SK-N-MC (cell line): ENCODE measurements around the gene RASA3.
A peak's percentile ranks its signal among the peaks of the same experiment; 100 is the strongest.
"Not testable (repeated sequence)": the region's sequence is repeated elsewhere in the genome, so short reads cannot be mapped to it uniquely, and the experiment has no call there.

Source experiments
- DNase-seq: peaks from one replicate; pipeline ENCODE4 v3.0.0-alpha.2; 2011; ENCODE audit warnings: low read depth, low spot score
- H3K27ac ChIP-seq: fragments of 200-600 bp; sonication (generic); 2 replicates; pipeline ENCODE4 v1.5.1; 2016; ENCODE audit warnings: mixed run types
- H3K36me3 ChIP-seq: fragments of 200-600 bp; sonication (generic); 2 replicates; pipeline ENCODE4 v1.6.1; 2017; ENCODE audit warnings: antibody characterized with exemption, low read length, mixed read lengths; ENCODE audit not compliant: insufficient read depth
- H3K4me3 ChIP-seq: fragments of 200-600 bp; sonication (generic); 2 replicates; pipeline ENCODE4 v1.5.1; 2016
- H3K9ac ChIP-seq: fragments of 200-600 bp; sonication (generic); 2 replicates; pipeline ENCODE4 v1.8.0; 2017; ENCODE audit warnings: mixed run types, mixed read lengths; ENCODE audit not compliant: insufficient read length
- H3K9me3 ChIP-seq: fragments of 200-600 bp; sonication (generic); 2 replicates; pipeline ENCODE4 v1.6.1; 2017; ENCODE audit warnings: low read depth, mild to moderate bottlenecking, antibody characterized with exemption, low read length, moderate library complexity, mixed read lengths
- EZH2 ChIP-seq: fragments of 200-600 bp; sonication (generic); IDR thresholded peaks from one replicate; pipeline ENCODE4 v1.6.1; 2017; ENCODE audit warnings: antibody characterized with exemption
- FOXP2 ChIP-seq: optimal IDR thresholded peaks from 2 replicates; pipeline ENCODE3; 2011; ENCODE audit warnings: mild to moderate bottlenecking, moderate library complexity; ENCODE audit not compliant: insufficient read depth; ENCODE audit errors: extremely low read length, control extremely low read depth
- POLR2AphosphoS5 ChIP-seq: IDR thresholded peaks from 2 replicates; pipeline ENCODE4 v1.6.1; 2012; ENCODE audit warnings: mild to moderate bottlenecking, low read depth, low read length, borderline replicate concordance

Gene RASA3

DNA sequence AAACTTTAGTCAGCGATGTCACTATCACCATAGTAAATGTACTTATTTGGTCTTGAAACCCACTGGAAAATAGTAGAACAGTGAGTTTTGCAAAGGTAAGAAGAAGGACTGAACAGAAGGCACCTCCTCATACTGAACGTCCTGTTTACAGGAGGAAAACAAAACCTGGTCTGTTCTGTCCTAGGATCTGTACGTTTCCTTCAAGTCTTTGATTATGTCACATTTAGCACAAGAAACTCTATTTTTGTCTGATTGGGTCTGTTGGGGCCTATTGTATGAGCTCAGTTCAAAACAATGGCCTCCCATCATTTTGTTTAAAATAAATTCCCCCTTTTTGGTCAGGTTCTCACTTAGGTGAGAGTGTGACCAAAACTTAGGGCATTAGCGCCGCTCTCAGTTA is 35.5 kb upstream of the RASA3 start:
- no peak overlapping the region for H3K9ac ChIP-seq
- no peak overlapping the region for H3K27ac ChIP-seq
- H3K4me3 ChIP-seq, result no peak overlapping the region
- H3K36me3 ChIP-seq, result no peaks in the 10 kb centered on the region
- TF ChIP-seq POLR2AphosphoS5, result no peak
- no peak for DNase-seq
- H3K9me3 ChIP-seq, result no peaks in the 10 kb centered on the region

DNA sequence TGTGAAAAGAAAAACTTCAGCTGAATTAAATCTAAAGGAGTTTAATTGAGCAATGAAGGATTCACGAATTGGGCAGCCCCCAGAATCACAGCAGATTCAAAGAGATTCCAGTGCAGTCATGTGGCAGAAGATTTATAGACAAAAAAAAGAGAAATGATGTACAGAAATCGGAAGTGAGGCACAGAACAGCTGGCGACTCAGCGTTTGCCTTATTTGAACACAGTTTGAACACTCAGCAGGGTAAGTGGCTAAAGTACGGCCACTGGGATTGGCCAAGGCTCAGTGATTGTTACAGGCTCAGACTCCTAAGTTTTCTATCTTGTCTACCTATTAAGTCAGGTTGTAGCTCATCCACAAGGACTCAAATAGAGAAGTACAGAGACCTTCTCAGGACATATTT is 35.0 kb upstream of the RASA3 start:
- Histone ChIP-seq H3K9me3 (no peaks in the 10 kb centered on the region), H3K27ac (no peak overlapping the region), H3K9ac (no peak overlapping the region), H3K36me3 (no peaks in the 10 kb centered on the region), H3K4me3 (no peak overlapping the region)
- DNase-seq, result no peak
- TF ChIP-seq FOXP2 (no peak), POLR2AphosphoS5 (no peak), EZH2 (no peak)

DNA sequence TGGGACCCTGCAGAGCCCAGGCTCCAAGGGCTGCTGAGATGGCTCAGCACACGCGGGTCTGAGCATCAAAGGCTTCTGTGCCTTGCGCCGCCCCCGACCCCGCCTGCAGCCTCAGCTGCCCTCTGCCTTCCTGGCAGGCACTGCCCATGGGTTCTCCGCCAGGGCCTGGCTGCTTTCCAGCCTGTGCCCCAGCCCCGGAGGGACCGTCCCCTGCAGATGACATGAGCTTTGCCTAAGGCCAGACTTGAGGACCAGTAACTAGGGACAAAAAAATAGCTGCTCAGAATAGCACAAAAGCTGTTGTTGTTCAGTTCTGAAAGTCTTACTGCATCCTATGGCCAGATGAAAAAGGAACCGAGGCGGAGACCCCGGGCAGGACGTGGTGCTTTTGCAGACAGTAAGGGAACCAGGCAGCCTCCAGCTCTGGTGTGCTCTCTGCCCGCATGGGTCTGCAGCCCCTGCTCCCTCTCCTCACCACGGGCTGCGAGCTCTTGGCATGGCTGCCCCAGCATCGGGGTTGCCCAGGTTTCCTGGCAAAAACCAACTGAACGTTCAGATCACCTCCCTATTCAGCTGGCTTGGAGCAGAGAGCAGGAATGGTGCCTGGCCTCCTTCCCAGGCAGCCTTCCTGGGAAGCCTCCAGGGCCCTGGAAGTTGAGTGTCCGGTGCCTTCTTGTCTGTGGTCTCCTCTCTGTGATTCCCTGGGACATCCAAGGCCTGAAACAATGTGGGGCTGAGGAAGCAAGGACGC is 34.1 kb upstream of the RASA3 start:
- TF ChIP-seq FOXP2 (no peak), POLR2AphosphoS5 (no peak), EZH2 (no peak)
- Histone ChIP-seq H3K9me3 (no peaks in the 10 kb centered on the region), H3K9ac (no peak overlapping the region), H3K36me3 (no peaks in the 10 kb centered on the region), H3K4me3 (no peak overlapping the region), H3K27ac (no peak overlapping the region)
- DNase-seq, result no peak

DNA sequence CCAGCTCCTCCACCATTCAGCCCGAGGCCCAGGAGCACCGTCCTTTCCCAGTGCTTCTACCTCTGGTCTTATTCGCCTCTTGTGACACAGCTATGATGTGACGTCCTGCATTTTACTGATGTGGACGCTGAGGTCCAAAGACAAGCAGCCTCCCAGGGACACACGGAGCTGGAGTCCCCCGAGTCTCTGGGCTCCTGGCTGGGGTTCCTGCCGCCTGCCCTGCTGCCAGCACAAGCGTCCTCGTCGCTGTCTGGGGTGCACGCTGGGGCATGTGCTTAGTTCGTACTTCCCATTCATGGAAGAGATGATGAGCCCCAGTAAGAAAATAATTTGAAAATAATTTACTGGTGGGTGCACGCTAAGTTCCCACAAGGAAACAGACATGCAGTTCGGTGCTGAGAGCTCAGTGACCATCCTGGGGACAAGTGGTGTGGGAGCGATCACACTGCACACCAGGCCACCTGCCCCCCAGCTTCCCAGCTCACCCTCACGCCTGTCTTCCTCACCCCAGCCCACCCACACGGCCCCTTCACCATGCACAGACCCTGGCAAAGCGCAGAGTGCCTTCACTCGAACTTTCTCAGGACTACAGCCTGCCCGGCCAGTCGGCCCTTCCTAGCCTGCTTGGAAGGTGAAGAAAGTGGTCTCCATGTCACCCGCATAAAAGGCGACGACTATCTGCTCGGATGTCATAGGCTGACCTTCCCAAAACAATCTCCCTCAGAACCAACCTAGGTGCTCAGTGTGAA is 32.4 kb upstream of the RASA3 start:
- Histone ChIP-seq H3K4me3 (no peak overlapping the region), H3K36me3 (no peaks in the 10 kb centered on the region), H3K27ac (no peak overlapping the region), H3K9me3 (no peaks in the 10 kb centered on the region), H3K9ac (no peak overlapping the region)
- no peak for DNase-seq
- TF ChIP-seq POLR2AphosphoS5 (no peak), FOXP2 (no peak), EZH2 (no peak)

DNA sequence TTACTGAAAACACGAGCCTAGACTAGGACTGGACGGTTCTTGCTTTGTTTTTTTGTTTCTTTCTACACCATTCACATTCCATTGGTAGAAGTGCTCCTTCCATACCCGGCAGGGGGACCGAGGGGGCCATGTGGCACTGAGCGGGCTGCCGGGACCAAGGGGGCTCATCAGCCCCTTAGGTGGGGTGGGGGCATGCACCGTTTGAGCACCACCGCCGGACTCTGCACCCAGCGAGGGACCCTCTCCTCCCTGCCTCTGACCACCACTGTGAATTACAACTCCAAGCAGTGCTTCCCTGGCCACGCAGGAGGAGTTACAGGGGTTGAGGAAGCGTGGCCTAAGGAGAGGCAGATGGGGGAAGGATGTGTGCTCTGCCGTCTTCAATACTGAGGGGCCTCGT is 31.6 kb upstream of the RASA3 start:
- no peak for DNase-seq
- H3K36me3 ChIP-seq, result no peaks in the 10 kb centered on the region
- no peak for TF ChIP-seq EZH2
- TF ChIP-seq POLR2AphosphoS5, result no peak
- no peak overlapping the region for H3K9ac ChIP-seq
- H3K9me3 ChIP-seq, result no peaks in the 10 kb centered on the region
- H3K4me3 ChIP-seq, result no peak overlapping the region
- H3K27ac ChIP-seq, result no peak overlapping the region

DNA sequence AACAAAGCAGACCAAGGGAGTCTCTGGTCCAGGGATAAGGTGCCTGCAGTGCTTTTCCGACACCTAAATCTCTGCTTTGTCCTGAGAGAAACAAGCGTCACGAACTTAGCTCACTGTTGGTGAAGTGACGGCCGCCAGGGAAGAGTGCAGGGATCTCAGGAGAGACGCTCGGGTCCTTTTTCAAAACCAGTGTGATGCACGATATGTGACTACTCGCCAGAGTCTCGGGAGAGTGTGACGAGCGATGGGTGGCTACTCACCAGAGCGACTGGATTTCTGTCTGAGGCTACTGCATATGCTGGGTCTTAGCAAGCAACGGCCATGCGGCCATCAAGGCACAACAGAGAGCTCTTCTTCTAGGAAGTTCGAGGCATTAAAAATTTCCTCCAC is 30.1 kb upstream of the RASA3 start:
- Histone ChIP-seq H3K9me3 (no peaks in the 10 kb centered on the region), H3K4me3 (no peak overlapping the region), H3K36me3 (no peaks in the 10 kb centered on the region), H3K27ac (no peak overlapping the region), H3K9ac (no peak overlapping the region)
- no peak for DNase-seq
- no peak for TF ChIP-seq FOXP2
- no peak for TF ChIP-seq EZH2
- no peak for TF ChIP-seq POLR2AphosphoS5

DNA sequence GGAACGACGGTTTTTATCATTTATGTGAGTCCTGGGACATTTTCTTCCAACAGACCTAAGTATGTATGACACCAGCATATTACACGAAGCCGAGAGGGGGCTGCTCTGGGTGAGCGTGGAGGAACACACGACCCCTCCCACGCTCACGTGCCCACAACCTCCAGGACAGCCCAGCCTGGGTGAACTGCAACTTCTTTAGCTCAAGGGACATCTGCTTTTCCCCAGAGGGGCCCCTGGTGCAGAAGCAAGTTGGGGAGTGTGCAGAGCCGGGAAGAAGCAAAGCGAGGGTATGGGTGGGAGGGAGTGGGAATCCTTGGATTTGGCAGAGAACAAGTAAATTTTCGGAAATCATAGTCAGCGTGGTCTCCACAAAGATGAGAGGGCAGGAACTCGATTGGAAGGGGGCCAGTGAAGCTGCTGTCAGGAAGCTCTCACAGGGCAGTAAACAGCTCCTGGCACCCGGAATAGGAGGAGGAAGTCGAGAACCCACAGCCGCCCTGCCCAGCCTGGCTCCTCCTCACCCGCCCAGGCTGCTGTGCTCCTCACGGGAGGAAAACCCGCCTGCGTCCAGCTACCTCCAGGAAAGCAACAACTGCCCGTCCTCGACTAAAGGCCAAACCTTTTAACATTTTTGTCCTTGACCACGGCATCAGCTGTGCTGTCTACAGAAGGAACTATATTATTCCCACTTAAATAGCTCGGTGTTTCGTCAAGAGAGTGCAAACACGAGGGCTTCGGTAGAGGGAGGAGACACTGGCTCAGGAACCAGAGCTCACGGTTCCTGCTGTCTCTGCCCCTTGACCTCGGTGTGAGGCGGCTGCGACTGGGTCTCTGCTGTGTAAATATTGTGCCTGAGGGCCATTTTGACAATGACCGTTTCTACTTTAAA is 29.5 kb upstream of the RASA3 start:
- Histone ChIP-seq H3K4me3 (peak overlapping the region; percentile 6; the same call in 1 of the 2 replicates), H3K27ac (no peak overlapping the region), H3K9ac (no peak overlapping the region), H3K36me3 (no peaks in the 10 kb centered on the region), H3K9me3 (no peaks in the 10 kb centered on the region)
- TF ChIP-seq FOXP2 (no peak), EZH2 (no peak), POLR2AphosphoS5 (no peak)
- DNase-seq, result no peak

DNA sequence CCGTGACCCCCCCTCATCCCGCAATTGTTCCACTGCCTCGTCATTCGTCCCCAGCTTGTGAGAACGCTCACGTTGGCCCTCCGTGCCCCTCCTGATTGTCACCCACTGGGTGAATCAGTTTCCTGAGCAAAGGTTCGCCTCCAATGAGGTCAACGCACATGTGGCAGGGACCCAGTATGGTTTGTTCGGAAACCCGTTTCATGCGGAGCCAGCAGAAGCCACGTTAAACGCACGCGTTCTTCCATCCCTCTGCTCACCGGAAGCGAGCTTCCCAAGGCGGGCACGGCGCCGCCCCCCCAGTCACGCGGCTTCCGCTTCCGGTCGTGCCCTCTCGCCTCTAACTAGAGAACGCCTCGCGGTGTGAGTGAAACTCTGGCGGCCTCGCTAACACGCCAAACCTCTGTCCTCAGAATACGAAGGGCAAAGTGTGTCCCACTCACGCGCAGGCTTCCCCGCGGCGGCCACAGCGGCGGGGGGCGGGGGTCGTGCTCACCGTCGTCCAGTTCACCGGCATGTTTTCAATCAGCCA is 28.7 kb upstream of the RASA3 start:
- Histone ChIP-seq H3K36me3 (no peaks in the 10 kb centered on the region), H3K9me3 (no peaks in the 10 kb centered on the region), H3K27ac (no peak overlapping the region), H3K9ac (no peak overlapping the region), H3K4me3 (no peak overlapping the region)
- no peak for TF ChIP-seq POLR2AphosphoS5
- no peak for TF ChIP-seq FOXP2
- TF ChIP-seq EZH2, result no peak
- DNase-seq, result no peak

DNA sequence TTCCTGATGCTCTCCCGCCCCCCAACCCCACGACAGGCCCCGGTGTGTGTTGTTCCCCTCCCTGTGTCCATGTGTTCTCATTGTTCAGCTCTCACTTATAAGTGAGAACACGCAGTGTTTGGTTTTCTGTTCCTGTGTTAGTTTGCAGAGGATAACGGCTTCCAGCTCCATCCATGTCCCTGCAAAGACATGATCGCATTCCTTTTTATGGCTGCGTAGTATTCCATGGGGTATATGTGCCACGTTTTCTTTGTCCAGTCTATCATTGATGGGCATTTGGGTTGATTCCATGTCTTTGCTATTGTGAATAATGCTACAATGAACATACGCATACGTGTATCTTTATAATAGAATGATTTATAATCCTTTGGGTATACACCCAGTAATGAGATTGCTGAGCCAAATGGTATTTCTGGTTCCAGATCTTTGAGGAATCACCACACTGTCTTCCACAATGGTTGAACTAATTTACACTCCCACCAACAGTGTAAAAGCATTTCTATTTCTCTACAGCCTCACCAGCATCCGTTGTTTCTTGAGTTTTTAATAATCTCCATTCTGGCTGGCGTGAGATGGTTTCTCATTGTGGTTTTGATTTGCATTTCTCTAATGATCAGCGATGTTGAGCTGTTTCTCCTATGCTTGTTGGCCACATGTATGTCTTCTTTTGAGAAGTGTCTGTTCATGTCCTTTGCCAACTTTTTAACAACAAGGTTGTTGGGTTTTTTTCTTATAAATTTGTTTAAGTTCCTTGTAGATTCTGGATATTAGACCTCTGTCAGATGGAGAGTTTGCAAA is 26.6 kb upstream of the RASA3 start:
- not testable (repeated sequence) for DNase-seq, H3K9me3 ChIP-seq, H3K4me3 ChIP-seq, H3K27ac ChIP-seq, H3K36me3 ChIP-seq, H3K9ac ChIP-seq
